Loucy (cell line): ENCODE data around the gene FAIM.
A peak's percentile ranks its signal among the peaks of the same experiment; 100 is the strongest.

ENCODE experiments used
- H2AFZ ChIP-seq: fragments of 200-600 bp; sonication (generic); 2 replicates; pipeline ENCODE4 v1.6.0; 2016; ENCODE audit warnings: antibody characterized with exemption, mild to moderate bottlenecking, low read length, moderate library complexity
- H3F3A ChIP-seq: fragments of 200-600 bp; 2 replicates; pipeline ENCODE4 v1.6.0; 2016; ENCODE audit warnings: antibody characterized with exemption, low read depth, mild to moderate bottlenecking
- H3K27me3 ChIP-seq: fragments of 200-600 bp; sonication (generic); 2 replicates; pipeline ENCODE4 v1.6.1; 2014; ENCODE audit warnings: low read length, mild to moderate bottlenecking; ENCODE audit not compliant: insufficient read depth, poor library complexity, severe bottlenecking
- H3K36me3 ChIP-seq: fragments of 200-600 bp; sonication (generic); 2 replicates; pipeline ENCODE4 v1.6.1; 2016; ENCODE audit warnings: low read length; ENCODE audit not compliant: insufficient read depth
- H3K4me1 ChIP-seq: fragments of 200-600 bp; sonication (generic); 2 replicates; pipeline ENCODE4 v1.5.1; 2014; ENCODE audit warnings: low read length, mild to moderate bottlenecking; ENCODE audit not compliant: insufficient read depth, poor library complexity, severe bottlenecking
- H3K4me2 ChIP-seq: fragments of 200-600 bp; sonication (generic); 2 replicates; pipeline ENCODE4 v1.6.0; 2014; ENCODE audit warnings: antibody characterized with exemption, low read length, low read depth, mild to moderate bottlenecking; ENCODE audit not compliant: poor library complexity, severe bottlenecking
- H3K4me3 ChIP-seq: fragments of 200-600 bp; sonication (generic); 2 replicates; pipeline ENCODE4 v1.5.1; 2014; ENCODE audit warnings: low read length, mild to moderate bottlenecking, mixed read lengths; ENCODE audit not compliant: poor library complexity, severe bottlenecking
- H3K79me2 ChIP-seq: fragments of 200-600 bp; sonication (generic); 2 replicates; pipeline ENCODE4 v1.6.1; 2014; ENCODE audit warnings: low read length; ENCODE audit not compliant: insufficient read depth
- H3K9ac ChIP-seq: fragments of 200-600 bp; sonication (generic); 2 replicates; pipeline ENCODE4 v1.6.0; 2014; ENCODE audit warnings: mild to moderate bottlenecking, low read depth, low read length, moderate library complexity; ENCODE audit not compliant: poor library complexity, severe bottlenecking
- H3K9me2 ChIP-seq: fragments of 200-600 bp; sonication (generic); replicated peaks from 2 replicates; pipeline ENCODE4 v1.6.1; 2016; ENCODE audit warnings: low read depth, low read length, mixed read lengths
- H3K9me3 ChIP-seq: fragments of 200-600 bp; sonication (generic); 2 replicates; pipeline ENCODE4 v1.6.1; 2014; ENCODE audit warnings: mild to moderate bottlenecking, antibody characterized with exemption, low read length, low read depth; ENCODE audit not compliant: insufficient read depth
- H4K20me1 ChIP-seq: fragments of 200-600 bp; sonication (generic); 2 replicates; pipeline ENCODE4 v1.6.0; 2014; ENCODE audit warnings: antibody characterized with exemption, low read length, mild to moderate bottlenecking; ENCODE audit not compliant: insufficient read depth, poor library complexity, severe bottlenecking
- CTCF ChIP-seq: fragments of 200-600 bp; sonication (generic); conservative IDR thresholded peaks from 2 replicates; pipeline ENCODE4 v1.5.1; 2014; ENCODE audit warnings: mild to moderate bottlenecking, antibody characterized with exemption, low read length
- EZH2phosphoT487 ChIP-seq: fragments of 200-600 bp; IDR thresholded peaks from 2 replicates; pipeline ENCODE4 v1.6.1; 2018; ENCODE audit warnings: antibody characterized with exemption, mild to moderate bottlenecking, moderate library complexity, borderline replicate concordance

Gene FAIM

GRCh38 chr3:138578141-138578540 lies 30.4 kb upstream of the FAIM start:
- peaks cover 14% of the 10 kb centered on the region for H3K36me3 ChIP-seq
- no peaks in the 10 kb centered on the region for H3K9me2 ChIP-seq
- peak overlapping the region; percentile 71 for H3K9ac ChIP-seq
- peaks cover 13% of the 10 kb centered on the region for H3F3A ChIP-seq
- H3K9me3 ChIP-seq: peaks cover 4% of the 10 kb centered on the region; the same call in 1 of the 2 replicates
- peak overlapping the region; percentile 38; the same call in 1 of the 2 replicates for H2AFZ ChIP-seq
- H3K4me3 ChIP-seq: peak overlapping the region; percentile 69
- no peaks in the 10 kb centered on the region for H3K27me3 ChIP-seq
- peaks cover 39% of the 10 kb centered on the region for H3K4me1 ChIP-seq
- peak overlapping the region; percentile 74 for H3K4me2 ChIP-seq
- peaks cover 85% of the 10 kb centered on the region for H3K79me2 ChIP-seq
- no peaks in the 10 kb centered on the region for H4K20me1 ChIP-seq
- TF ChIP-seq EZH2phosphoT487 (no peak), CTCF (no peak)

- H3K4me3 ChIP-seq: peak overlapping the region; percentile 69
- H3K36me3 ChIP-seq: peaks cover 5% of the 10 kb centered on the region; the same call in 1 of the 2 replicates
- TF ChIP-seq CTCF (no peak), EZH2phosphoT487 (no peak)
- H3K79me2 ChIP-seq: peaks cover 85% of the 10 kb centered on the region
- no peaks in the 10 kb centered on the region for H3K27me3 ChIP-seq
- no peaks in the 10 kb centered on the region for H4K20me1 ChIP-seq
- peak overlapping the region; percentile 71 for H3K9ac ChIP-seq
- H3K4me2 ChIP-seq: peak overlapping the region; percentile 74
- H2AFZ ChIP-seq: no peak overlapping the region
- no peaks in the 10 kb centered on the region for H3K9me2 ChIP-seq
- peaks cover 49% of the 10 kb centered on the region for H3K4me1 ChIP-seq
- H3F3A ChIP-seq: peaks cover 13% of the 10 kb centered on the region
- 0 out of 2 replicates have a peak, but pooled peaks cover under 1% of the 10 kb centered on the region for H3K9me3 ChIP-seq
Measured at GRCh38 chr3:138578961-138579574, 29.5 kb upstream of the FAIM start.

- Histone ChIP-seq H3K4me1 (peaks cover 69% of the 10 kb centered on the region), H3K4me3 (peak overlapping the region; percentile 91), H3F3A (no peaks in the 10 kb centered on the region; the same call in 1 of the 2 replicates), H4K20me1 (peaks cover 36% of the 10 kb centered on the region), H3K9ac (no peak overlapping the region), H3K79me2 (peaks cover 100% of the 10 kb centered on the region), H3K27me3 (no peaks in the 10 kb centered on the region), H2AFZ (no peak overlapping the region), H3K9me3 (no peaks in the 10 kb centered on the region), H3K9me2 (no peaks in the 10 kb centered on the region), H3K4me2 (peak overlapping the region; percentile 95), H3K36me3 (no peaks in the 10 kb centered on the region)
- no peak for TF ChIP-seq EZH2phosphoT487
- no peak for TF ChIP-seq CTCF
Measured at GRCh38 chr3:138587374-138587773, 21.2 kb upstream of the FAIM start.
